ENCODE measurements around the gene CCL7.

Gene CCL7

DNA sequence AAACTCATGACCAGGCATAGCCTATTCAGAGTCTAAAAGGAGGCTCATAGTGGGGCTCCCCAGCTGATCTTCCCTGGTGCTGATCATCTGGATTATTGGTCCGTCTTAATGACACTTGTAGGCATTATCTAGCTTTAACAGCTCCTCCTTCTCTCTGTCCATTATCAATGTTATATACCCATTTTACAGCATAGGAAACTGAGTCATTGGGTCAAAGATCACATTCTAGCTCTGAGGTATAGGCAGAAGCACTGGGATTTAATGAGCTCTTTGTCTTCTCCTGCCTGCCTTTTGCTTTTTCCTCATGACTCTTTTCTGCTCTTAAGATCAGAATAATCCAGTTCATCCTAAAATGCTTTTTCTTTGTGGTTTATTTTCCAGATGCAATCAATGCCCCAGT is 14.2 kb upstream of the CCL7 start:
- H3K27me3 Mint-ChIP-seq (ENCODE audit: low read depth, poor library complexity), result peaks cover 31% of the 10 kb centered on the region
- DNase-seq, result no peak

DNA sequence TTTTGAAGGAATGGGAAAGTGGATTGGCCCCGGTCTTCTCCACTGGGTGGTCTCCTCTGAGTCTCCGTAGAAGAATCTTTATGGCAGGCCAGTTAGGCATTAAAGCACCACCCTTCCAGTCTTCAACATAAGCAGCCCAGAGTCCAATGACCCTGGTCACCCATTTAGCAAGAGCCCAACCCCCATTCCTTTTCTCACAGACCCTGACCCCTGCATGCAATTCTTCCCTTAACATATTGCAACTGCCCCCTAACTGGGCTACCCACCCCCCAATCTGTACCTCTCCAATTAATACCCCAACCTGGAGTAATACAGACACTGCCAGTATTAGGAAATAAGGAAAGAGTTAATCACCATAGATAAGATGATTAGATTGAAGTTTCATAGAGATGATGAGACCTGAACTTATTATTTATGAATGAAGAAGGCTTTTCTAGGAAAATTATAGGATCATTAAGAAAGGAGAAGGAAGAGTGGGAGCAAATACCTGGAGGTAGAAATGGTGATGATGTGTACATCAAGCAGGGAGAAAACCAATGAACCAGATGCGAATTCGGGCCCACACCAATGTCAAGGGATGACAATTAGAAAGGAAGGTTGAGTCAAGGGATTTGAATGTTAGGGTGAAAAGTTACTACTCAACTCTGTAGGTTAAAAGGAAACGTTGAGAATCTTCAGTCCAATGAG is 12.6 kb upstream of the CCL7 start:
- Mint-ChIP-seq H3K9me3 (no peaks in the 10 kb centered on the region), H3K27me3 (ENCODE audit: low read depth, poor library complexity) (peaks cover 28% of the 10 kb centered on the region), H3K4me1 (peaks cover 40% of the 10 kb centered on the region), H3K36me3 (ENCODE audit: low read depth) (no peaks in the 10 kb centered on the region), H3K27ac (no peak overlapping the region), H3K4me3 (no peak overlapping the region)
- TF ChIP-seq, protein P1, sequence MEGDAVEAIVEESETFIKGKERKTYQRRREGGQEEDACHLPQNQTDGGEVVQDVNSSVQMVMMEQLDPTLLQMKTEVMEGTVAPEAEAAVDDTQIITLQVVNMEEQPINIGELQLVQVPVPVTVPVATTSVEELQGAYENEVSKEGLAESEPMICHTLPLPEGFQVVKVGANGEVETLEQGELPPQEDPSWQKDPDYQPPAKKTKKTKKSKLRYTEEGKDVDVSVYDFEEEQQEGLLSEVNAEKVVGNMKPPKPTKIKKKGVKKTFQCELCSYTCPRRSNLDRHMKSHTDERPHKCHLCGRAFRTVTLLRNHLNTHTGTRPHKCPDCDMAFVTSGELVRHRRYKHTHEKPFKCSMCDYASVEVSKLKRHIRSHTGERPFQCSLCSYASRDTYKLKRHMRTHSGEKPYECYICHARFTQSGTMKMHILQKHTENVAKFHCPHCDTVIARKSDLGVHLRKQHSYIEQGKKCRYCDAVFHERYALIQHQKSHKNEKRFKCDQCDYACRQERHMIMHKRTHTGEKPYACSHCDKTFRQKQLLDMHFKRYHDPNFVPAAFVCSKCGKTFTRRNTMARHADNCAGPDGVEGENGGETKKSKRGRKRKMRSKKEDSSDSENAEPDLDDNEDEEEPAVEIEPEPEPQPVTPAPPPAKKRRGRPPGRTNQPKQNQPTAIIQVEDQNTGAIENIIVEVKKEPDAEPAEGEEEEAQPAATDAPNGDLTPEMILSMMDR (IDR thresholded peaks at IDR 0.05), result no peak
- DNase-seq, result no peak

More for the DNA sequence above, 14.2 kb upstream of the CCL7 start:
- Mint-ChIP-seq H3K4me1 (peaks cover 45% of the 10 kb centered on the region), H3K27ac (no peak overlapping the region), H3K9me3 (no peaks in the 10 kb centered on the region), H3K4me3 (peak overlapping the region; percentile 25), H3K36me3 (ENCODE audit: low read depth) (no peaks in the 10 kb centered on the region)
- TF ChIP-seq, protein P1 (IDR thresholded peaks at IDR 0.05), result no peak

DNA sequence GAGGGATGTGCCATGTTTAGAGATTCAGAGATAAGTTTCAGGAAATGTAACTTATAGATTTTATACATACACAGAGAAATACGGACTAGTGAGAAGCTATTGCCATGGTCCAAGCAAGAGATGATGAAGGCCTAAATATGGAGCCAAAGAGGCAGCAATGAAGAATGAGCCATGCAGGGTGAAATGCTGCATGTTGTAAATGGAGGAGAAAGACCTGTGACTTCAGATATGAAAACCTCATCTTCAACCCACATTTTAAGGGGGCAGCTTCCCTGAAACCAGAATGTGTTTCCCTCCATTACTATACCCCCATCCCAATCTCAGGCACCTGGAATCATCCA is 12.1 kb upstream of the CCL7 start:
- Mint-ChIP-seq H3K27me3 (ENCODE audit: low read depth, poor library complexity) (peaks cover 26% of the 10 kb centered on the region), H3K4me1 (peaks cover 35% of the 10 kb centered on the region), H3K4me3 (no peak overlapping the region), H3K36me3 (ENCODE audit: low read depth) (no peaks in the 10 kb centered on the region), H3K9me3 (no peaks in the 10 kb centered on the region), H3K27ac (no peak overlapping the region)
- TF ChIP-seq, protein P1 (IDR thresholded peaks at IDR 0.05), result no peak
- no peak for DNase-seq

DNA sequence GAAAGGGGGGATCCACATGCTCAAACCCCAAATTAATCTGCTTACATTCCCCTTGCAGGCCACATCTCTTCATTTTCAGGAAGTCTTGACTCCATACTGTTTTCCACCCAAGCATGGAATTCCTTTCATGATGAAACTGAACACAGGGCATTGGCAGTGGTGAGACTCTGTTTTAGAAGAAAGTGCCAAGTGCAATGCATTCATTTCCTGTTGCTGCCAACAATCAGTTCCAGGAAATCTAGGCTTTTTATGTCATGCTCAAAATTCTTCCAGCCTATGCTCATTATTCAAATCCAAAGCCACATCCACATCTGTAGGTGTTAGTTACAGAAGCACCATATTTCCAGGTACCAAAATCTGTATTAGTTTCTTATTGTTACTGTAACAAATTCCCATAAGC is 10.9 kb upstream of the CCL7 start:
- TF ChIP-seq, protein P1 (IDR thresholded peaks at IDR 0.05), result no peak
- Mint-ChIP-seq H3K36me3 (ENCODE audit: low read depth) (no peaks in the 10 kb centered on the region), H3K9me3 (no peaks in the 10 kb centered on the region), H3K4me3 (no peak overlapping the region), H3K4me1 (peaks cover 34% of the 10 kb centered on the region), H3K27ac (peak overlapping the region; percentile 34), H3K27me3 (ENCODE audit: low read depth, poor library complexity) (peaks cover 18% of the 10 kb centered on the region)
- DNase-seq, result no peak

DNA sequence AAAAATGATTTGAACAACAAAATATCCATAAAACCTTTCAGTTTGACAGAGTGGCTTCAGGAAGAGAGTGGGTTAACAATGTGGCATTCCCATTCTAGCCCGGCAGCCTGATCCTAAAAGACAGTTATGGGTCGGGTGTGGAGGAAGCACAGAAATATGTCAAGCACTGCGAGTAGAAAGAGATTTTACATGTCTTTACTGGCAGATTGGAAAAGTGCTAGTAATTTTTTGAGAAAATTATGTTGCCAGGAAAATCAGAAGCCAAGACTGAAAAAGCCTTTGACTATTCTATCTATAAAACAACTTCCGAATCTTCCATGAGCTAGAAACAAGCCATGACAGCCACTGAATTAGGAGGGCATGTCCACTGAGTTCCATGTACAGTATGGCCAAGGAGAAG is 9.2 kb upstream of the CCL7 start:
- H3K27me3 Mint-ChIP-seq (ENCODE audit: low read depth, poor library complexity), result peaks cover 14% of the 10 kb centered on the region
- no peak overlapping the region for H3K27ac Mint-ChIP-seq
- no peaks in the 10 kb centered on the region for H3K36me3 Mint-ChIP-seq (ENCODE audit: low read depth)
- DNase-seq, result no peak
- no peaks in the 10 kb centered on the region for H3K9me3 Mint-ChIP-seq
- no peak overlapping the region for H3K4me3 Mint-ChIP-seq
- peaks cover 25% of the 10 kb centered on the region for H3K4me1 Mint-ChIP-seq
- TF ChIP-seq, protein P1 (IDR thresholded peaks at IDR 0.05), result no peak
